Neural progenitor cell (in vitro differentiated cells): ENCODE data around the gene ABL2. TPM values are rescaled to one million over a fixed set of nuclear protein-coding genes. Genes with fewer than 3 reads are reported as not detected.
"Not testable (repeated sequence)": the region's sequence is repeated elsewhere in the genome, so short reads cannot be mapped to it uniquely, and the experiment has no call there.

Source experiments
- DNase-seq: peaks from one replicate; pipeline ENCODE4 v3.0.0-alpha.2; 2016; ENCODE audit warnings: low spot score
- H2AFZ ChIP-seq: fragments of 200-600 bp; sonication (generic); replicated peaks from 2 replicates; pipeline ENCODE4 v1.6.1; 2016; ENCODE audit warnings: antibody characterized with exemption
- H3F3A ChIP-seq: fragments of 200-600 bp; sonication (generic); 2 replicates; pipeline ENCODE4 v1.6.1; 2016; ENCODE audit warnings: antibody characterized with exemption, low read depth
- H3K27ac ChIP-seq: fragments of 200-600 bp; sonication (generic); 2 replicates; pipeline ENCODE4 v1.5.1; 2016; ENCODE audit warnings: mild to moderate bottlenecking
- H3K27me3 ChIP-seq: fragments of 200-600 bp; sonication (generic); 2 replicates; pipeline ENCODE4 v1.6.1; 2016; ENCODE audit warnings: mild to moderate bottlenecking, moderate library complexity
- H3K36me3 ChIP-seq: fragments of 200-600 bp; sonication (generic); 2 replicates; pipeline ENCODE4 v1.5.1; 2016
- H3K4me1 ChIP-seq: fragments of 200-600 bp; sonication (generic); 2 replicates; pipeline ENCODE4 v1.6.1; 2016; ENCODE audit warnings: mixed run types
- H3K4me2 ChIP-seq: fragments of 200-600 bp; sonication (generic); 2 replicates; pipeline ENCODE4 v1.6.1; 2016
- H3K4me3 ChIP-seq: fragments of 200-600 bp; sonication (generic); 2 replicates; pipeline ENCODE4 v1.5.1; 2016
- H3K79me2 ChIP-seq: fragments of 200-600 bp; sonication (generic); 2 replicates; pipeline ENCODE4 v1.6.1; 2016; ENCODE audit warnings: low read depth
- H3K9ac ChIP-seq: fragments of 200-600 bp; sonication (generic); 2 replicates; pipeline ENCODE4 v1.6.1; 2016
- H3K9me3 ChIP-seq: fragments of 200-600 bp; sonication (generic); 2 replicates; pipeline ENCODE4 v1.5.1; 2016; ENCODE audit warnings: low read depth
- H4K20me1 ChIP-seq: fragments of 200-600 bp; sonication (generic); 2 replicates; pipeline ENCODE4 v1.6.1; 2016; ENCODE audit warnings: low read depth
- H3K27ac Mint-ChIP-seq: 3 replicates; pipeline ENCODE4 v1.8.0; 2021; ENCODE audit warnings: mixed read lengths
- H3K27me3 Mint-ChIP-seq: 2 replicates; pipeline ENCODE4 v1.8.0; 2022; ENCODE audit warnings: low read depth, mild to moderate bottlenecking, inconsistent platforms, moderate library complexity, mixed read lengths; ENCODE audit not compliant: insufficient read depth
- H3K36me3 Mint-ChIP-seq: 3 replicates; pipeline ENCODE4 v1.8.0; 2021; ENCODE audit warnings: mixed read lengths
- H3K4me1 Mint-ChIP-seq: 3 replicates; pipeline ENCODE4 v1.8.0; 2021; ENCODE audit warnings: mixed read lengths
- H3K4me3 Mint-ChIP-seq: 3 replicates; pipeline ENCODE4 v1.8.0; 2021; ENCODE audit warnings: mild to moderate bottlenecking, moderate library complexity, mixed read lengths
- H3K9me3 Mint-ChIP-seq: 3 replicates; pipeline ENCODE4 v1.8.0; 2020; ENCODE audit warnings: mixed read lengths
- EZH2 ChIP-seq: fragments of 200-600 bp; sonication (generic); IDR thresholded peaks from 2 replicates; pipeline ENCODE4 v1.6.1; 2017; ENCODE audit warnings: antibody characterized with exemption, mild to moderate bottlenecking, moderate library complexity
- EZH2phosphoT487 ChIP-seq: fragments of 200-600 bp; sonication (generic); IDR thresholded peaks from 2 replicates; pipeline ENCODE4 v1.6.1; 2017; ENCODE audit warnings: antibody characterized with exemption
- total RNA-seq: library from RNA; depleted of rRNA; stranded (reverse); fragments of >200 nt; gene quantifications from 2 replicates; pipeline ENCODE4 v1.2.3, GENCODE V29; 2015; ENCODE audit warnings: low replicate concordance
- TF ChIP-seq, protein P1 (sequence below): fragments of 200-600 bp; sonication (generic); IDR thresholded peaks from 2 replicates; pipeline ENCODE4 v1.5.1; 2017; ENCODE audit warnings: antibody characterized with exemption, mild to moderate bottlenecking

The ABL2 gene
- total RNA-seq, 1 donor from 2014 or later, result 17.9 TPM

DNA sequence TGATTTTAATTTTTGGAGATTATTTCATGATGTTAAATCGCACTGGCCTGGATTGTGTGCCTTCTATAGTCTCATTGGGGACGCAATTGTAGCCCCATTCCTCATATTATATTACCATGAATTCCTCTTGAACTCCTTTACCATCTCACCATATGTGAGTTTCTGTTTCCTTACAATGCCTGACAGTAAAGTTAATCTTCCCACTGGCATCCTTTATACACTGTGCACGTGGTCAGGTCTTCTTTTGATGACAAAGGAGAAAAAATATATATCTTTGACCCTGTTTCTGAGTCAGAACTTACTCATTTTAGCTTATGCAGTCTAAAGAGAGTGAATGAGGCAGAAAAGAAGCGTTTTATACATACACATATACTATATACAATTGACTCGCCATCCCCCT lies 774 bp upstream of the ABL2 start:
- peak overlapping the region; percentile 18 for H3K27ac Mint-ChIP-seq
- Histone ChIP-seq H3K36me3 (peaks cover 2% of the 10 kb centered on the region), H3K79me2 (peaks cover 35% of the 10 kb centered on the region), H4K20me1 (peaks cover 24% of the 10 kb centered on the region), H3K4me2 (peak overlapping the region; percentile 85), H2AFZ (peak overlapping the region; percentile 83), H3K4me3 (peak overlapping the region; percentile 77), H3K9ac (no peak overlapping the region), H3K27ac (no peak overlapping the region), H3F3A (peaks cover 12% of the 10 kb centered on the region), H3K4me1 (no peaks in the 10 kb centered on the region), H3K9me3 (no peaks in the 10 kb centered on the region), H3K27me3 (peaks cover 12% of the 10 kb centered on the region)
- no peaks in the 10 kb centered on the region for H3K9me3 Mint-ChIP-seq
- peak overlapping the region; percentile 93 for H3K4me3 Mint-ChIP-seq
- no peaks in the 10 kb centered on the region for H3K27me3 Mint-ChIP-seq
- peaks cover 11% of the 10 kb centered on the region for H3K36me3 Mint-ChIP-seq
- H3K4me1 Mint-ChIP-seq, result peaks cover 17% of the 10 kb centered on the region
- TF ChIP-seq EZH2, result no peak
- TF ChIP-seq EZH2phosphoT487, result no peak
- TF ChIP-seq, protein P1, sequence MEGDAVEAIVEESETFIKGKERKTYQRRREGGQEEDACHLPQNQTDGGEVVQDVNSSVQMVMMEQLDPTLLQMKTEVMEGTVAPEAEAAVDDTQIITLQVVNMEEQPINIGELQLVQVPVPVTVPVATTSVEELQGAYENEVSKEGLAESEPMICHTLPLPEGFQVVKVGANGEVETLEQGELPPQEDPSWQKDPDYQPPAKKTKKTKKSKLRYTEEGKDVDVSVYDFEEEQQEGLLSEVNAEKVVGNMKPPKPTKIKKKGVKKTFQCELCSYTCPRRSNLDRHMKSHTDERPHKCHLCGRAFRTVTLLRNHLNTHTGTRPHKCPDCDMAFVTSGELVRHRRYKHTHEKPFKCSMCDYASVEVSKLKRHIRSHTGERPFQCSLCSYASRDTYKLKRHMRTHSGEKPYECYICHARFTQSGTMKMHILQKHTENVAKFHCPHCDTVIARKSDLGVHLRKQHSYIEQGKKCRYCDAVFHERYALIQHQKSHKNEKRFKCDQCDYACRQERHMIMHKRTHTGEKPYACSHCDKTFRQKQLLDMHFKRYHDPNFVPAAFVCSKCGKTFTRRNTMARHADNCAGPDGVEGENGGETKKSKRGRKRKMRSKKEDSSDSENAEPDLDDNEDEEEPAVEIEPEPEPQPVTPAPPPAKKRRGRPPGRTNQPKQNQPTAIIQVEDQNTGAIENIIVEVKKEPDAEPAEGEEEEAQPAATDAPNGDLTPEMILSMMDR, result no peak
- no peak for DNase-seq

DNA sequence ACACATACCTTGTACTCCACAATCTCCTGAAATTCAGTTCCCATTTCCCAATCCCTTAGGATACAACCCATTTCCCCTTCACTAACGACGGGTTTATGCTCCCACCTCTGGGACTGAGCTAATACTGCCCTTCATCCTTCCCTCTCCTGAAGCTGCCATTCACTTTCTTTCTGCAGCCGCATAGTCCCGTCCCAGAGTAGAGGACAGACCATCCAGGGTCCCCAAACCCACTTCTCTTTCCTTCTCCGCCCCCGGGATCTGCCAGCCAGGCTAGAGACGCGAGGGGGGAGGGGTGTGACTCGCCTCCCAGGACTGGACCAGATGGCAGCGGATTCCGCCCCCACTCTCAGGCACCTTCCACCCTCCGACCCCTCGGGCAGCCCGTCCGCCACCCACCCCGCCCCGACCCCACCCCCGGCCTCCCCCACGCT lies 679 bp downstream of the ABL2 start:
- peak overlapping the region; percentile 97 for H3K4me3 Mint-ChIP-seq
- DNase-seq, result peak; percentile 78
- peak overlapping the region; percentile 85 for H3K4me2 ChIP-seq
- no peaks in the 10 kb centered on the region for H3K9me3 Mint-ChIP-seq
- H3K4me3 ChIP-seq, result peak overlapping the region; percentile 77
- peak overlapping the region; percentile 88 for H3K27ac Mint-ChIP-seq
- H3K27me3 ChIP-seq, result peaks cover 12% of the 10 kb centered on the region
- H3K36me3 ChIP-seq, result peaks cover 11% of the 10 kb centered on the region
- H4K20me1 ChIP-seq, result peaks cover 24% of the 10 kb centered on the region
- no peaks in the 10 kb centered on the region for H3K27me3 Mint-ChIP-seq
- peak overlapping the region; percentile 15 for H2AFZ ChIP-seq
- H3K79me2 ChIP-seq, result peaks cover 50% of the 10 kb centered on the region
- H3K36me3 Mint-ChIP-seq, result peaks cover 11% of the 10 kb centered on the region
- H3K4me1 Mint-ChIP-seq, result peaks cover 17% of the 10 kb centered on the region
- H3K9ac ChIP-seq, result peak overlapping the region; percentile 90
- peak overlapping the region; percentile 94 for H3K27ac ChIP-seq
- H3K4me1 ChIP-seq, result no peaks in the 10 kb centered on the region
- H3F3A ChIP-seq, result peaks cover 12% of the 10 kb centered on the region
- no peaks in the 10 kb centered on the region for H3K9me3 ChIP-seq
- TF ChIP-seq EZH2phosphoT487 (no peak), EZH2 (no peak)
- TF ChIP-seq, protein P1, result no peak

DNA sequence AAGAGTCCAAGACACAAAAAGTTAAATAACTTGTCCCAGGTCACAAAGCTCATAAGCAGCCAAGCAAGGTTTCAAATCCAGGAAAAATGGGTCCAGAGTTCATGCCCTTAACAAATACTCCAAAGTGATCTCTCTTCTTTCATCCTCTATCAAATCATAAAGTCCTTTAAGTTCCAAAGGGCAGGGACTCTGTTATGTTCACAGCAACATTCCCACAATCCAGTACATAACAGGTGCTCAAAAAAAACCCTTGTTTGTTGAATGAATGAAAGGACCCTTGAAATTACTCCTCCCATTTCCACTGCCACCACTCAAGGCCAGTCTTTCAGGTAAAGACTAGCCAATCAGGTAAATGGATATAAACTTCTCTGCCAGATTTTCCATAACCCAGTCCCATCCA lies 2.7 kb downstream of the ABL2 start:
- TF ChIP-seq EZH2phosphoT487 (no peak), EZH2 (no peak)
- TF ChIP-seq, protein P1, result no peak
- H3K36me3 Mint-ChIP-seq, result peaks cover 15% of the 10 kb centered on the region
- H3K27me3 Mint-ChIP-seq, result no peaks in the 10 kb centered on the region
- no peaks in the 10 kb centered on the region for H3K9me3 ChIP-seq
- H3K4me3 Mint-ChIP-seq, result no peak overlapping the region
- H4K20me1 ChIP-seq, result peaks cover 26% of the 10 kb centered on the region
- H3K9me3 Mint-ChIP-seq, result no peaks in the 10 kb centered on the region
- DNase-seq, result no peak
- no peaks in the 10 kb centered on the region for H3K4me1 ChIP-seq
- no peak overlapping the region for H3K27ac ChIP-seq
- H3K79me2 ChIP-seq, result peaks cover 66% of the 10 kb centered on the region
- no peak overlapping the region for H3K9ac ChIP-seq
- peaks cover 17% of the 10 kb centered on the region for H3K4me1 Mint-ChIP-seq
- no peak overlapping the region for H2AFZ ChIP-seq
- H3K4me3 ChIP-seq, result no peak overlapping the region
- no peak overlapping the region for H3K4me2 ChIP-seq
- H3K27me3 ChIP-seq, result peaks cover 12% of the 10 kb centered on the region
- H3F3A ChIP-seq, result peaks cover 12% of the 10 kb centered on the region
- no peak overlapping the region for H3K27ac Mint-ChIP-seq
- H3K36me3 ChIP-seq, result peaks cover 11% of the 10 kb centered on the region

DNA sequence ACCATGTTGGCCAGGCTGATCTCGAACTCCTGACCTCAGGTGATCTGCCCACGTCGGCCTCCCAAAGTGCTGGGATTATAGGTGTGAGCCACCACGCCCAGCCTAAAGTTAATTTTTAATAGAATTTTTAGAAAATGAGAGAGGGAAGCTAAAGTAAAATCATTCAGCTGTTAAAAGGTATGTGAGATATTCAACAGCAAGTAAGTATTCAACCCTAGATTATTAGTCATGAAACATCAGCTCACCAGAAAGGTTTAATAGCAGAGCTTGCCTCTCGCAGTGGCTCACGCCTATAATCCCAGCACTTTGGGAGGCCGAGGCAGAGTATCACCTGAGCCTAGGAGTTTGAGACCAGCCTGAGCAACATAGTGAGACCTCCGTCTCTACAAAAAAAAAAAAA lies 5.0 kb downstream of the ABL2 start:
- H3K9me3 Mint-ChIP-seq, H3F3A ChIP-seq, H3K4me1 ChIP-seq, H3K4me3 ChIP-seq, H3K27ac Mint-ChIP-seq, H3K27me3 Mint-ChIP-seq, H3K4me3 Mint-ChIP-seq, H3K27ac ChIP-seq, H3K4me2 ChIP-seq, H2AFZ ChIP-seq, H3K9me3 ChIP-seq, DNase-seq, H3K27me3 ChIP-seq, H3K9ac ChIP-seq: not testable (repeated sequence)
- H3K79me2 ChIP-seq, result peaks cover 88% of the 10 kb centered on the region
- peaks cover 14% of the 10 kb centered on the region for H3K4me1 Mint-ChIP-seq
- H4K20me1 ChIP-seq, result peaks cover 41% of the 10 kb centered on the region
- H3K36me3 Mint-ChIP-seq, result peaks cover 20% of the 10 kb centered on the region
- peaks cover 11% of the 10 kb centered on the region for H3K36me3 ChIP-seq

DNA sequence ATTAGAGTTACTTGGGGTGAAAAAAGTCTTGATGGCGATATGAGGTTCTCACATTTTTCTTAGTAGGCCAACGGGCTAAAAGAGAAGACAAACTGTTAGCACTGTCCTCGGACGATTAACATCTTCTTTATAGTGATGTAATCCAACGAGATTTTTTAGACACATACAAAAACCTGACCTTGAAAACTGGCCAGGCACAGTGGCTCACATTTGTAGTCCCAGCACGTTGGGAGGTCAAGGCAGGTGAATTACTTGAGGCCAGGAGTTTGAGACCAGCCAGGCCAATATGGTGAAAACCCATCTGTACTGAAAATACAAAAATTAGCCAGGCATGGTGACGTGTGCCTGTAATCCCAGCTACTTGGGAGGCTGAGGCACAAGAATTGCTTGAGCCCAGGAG lies 8.4 kb downstream of the ABL2 start:
- not testable (repeated sequence) for H3K27ac Mint-ChIP-seq, DNase-seq, H3K27me3 ChIP-seq, H3F3A ChIP-seq, H3K9me3 ChIP-seq, H3K4me1 ChIP-seq, H3K4me3 Mint-ChIP-seq, H3K4me1 Mint-ChIP-seq, H3K9ac ChIP-seq, H3K9me3 Mint-ChIP-seq, H3K27me3 Mint-ChIP-seq, H3K27ac ChIP-seq, H3K4me3 ChIP-seq, H2AFZ ChIP-seq, H3K4me2 ChIP-seq
- H4K20me1 ChIP-seq, result peaks cover 22% of the 10 kb centered on the region
- peaks cover 11% of the 10 kb centered on the region for H3K36me3 ChIP-seq
- H3K79me2 ChIP-seq, result peaks cover 93% of the 10 kb centered on the region
- H3K36me3 Mint-ChIP-seq, result peaks cover 17% of the 10 kb centered on the region
